HL-60 (cell line): ENCODE data around the gene PRRC2B.

Experiments used
- CTCF ChIP-seq: IDR thresholded peaks from one replicate; pipeline ENCODE4 v1.5.1; 2011; ENCODE audit warnings: low read length, control low read depth, inconsistent platforms; ENCODE audit not compliant: insufficient read depth
- POLR2AphosphoS5 ChIP-seq: IDR thresholded peaks from 2 replicates; pipeline ENCODE4 v1.6.1; 2012; ENCODE audit warnings: low read depth
- REST ChIP-seq: IDR thresholded peaks from 2 replicates; pipeline ENCODE4 v1.6.1; 2012; ENCODE audit warnings: low read depth; ENCODE audit not compliant: insufficient replicate concordance

GRCh38 chr9:131441441-131441840 lies 47.6 kb downstream of the PRRC2B start:
- TF ChIP-seq CTCF (no peak), POLR2AphosphoS5 (no peak), REST (no peak)
